Lower lobe of right lung (tissue), 2 donors: ENCODE results near the gene OR2W3. TPM values are rescaled to one million over a fixed set of nuclear protein-coding genes. Genes with fewer than 3 reads are reported as not detected.

ENCODE experiments used
- ATAC-seq, 2 donors: fragments of 200-7000 bp; cut with Tn5 transposase; one replicate each; pipeline ENCODE4 v1.9.1; 2020 to 2022; ENCODE audit warnings: mild to moderate bottlenecking in 2 of 2, moderate library complexity in 2 of 2
- DNase-seq: peaks from one replicate; pipeline ENCODE4 v3.0.0-alpha.2; 2020
- H3K27ac ChIP-seq: fragments of 200-600 bp; one replicate; pipeline ENCODE4 v1.8.0; 2022
- H3K27me3 ChIP-seq: fragments of 200-600 bp; one replicate; pipeline ENCODE4 v1.8.0; 2022; ENCODE audit warnings: low read depth
- H3K36me3 ChIP-seq: fragments of 200-600 bp; one replicate; pipeline ENCODE4 v1.8.0; 2022; ENCODE audit warnings: mild to moderate bottlenecking
- H3K4me1 ChIP-seq: fragments of 200-600 bp; one replicate; pipeline ENCODE4 v1.8.0; 2022
- H3K4me3 ChIP-seq: fragments of 200-600 bp; one replicate; pipeline ENCODE4 v1.8.0; 2022; ENCODE audit warnings: mild to moderate bottlenecking
- H3K9me3 ChIP-seq: fragments of 200-600 bp; one replicate; pipeline ENCODE4 v1.8.0; 2022
- CTCF ChIP-seq: fragments of 200-600 bp; IDR thresholded peaks from one replicate; pipeline ENCODE4 v1.8.0; 2022; ENCODE audit warnings: antibody characterized with exemption, mild to moderate bottlenecking
- intact Hi-C: fragments of 100-400 bp; cut with DNase I; formaldehyde crosslinking; loops from one replicate; pipeline ENCODE4 v1.11.0; 2022
- total RNA-seq: library from RNA; stranded (reverse); fragmentation: NEBNext Ultra II Directional; extraction: Animal tissue kit (Norgen Biotek cat#: 25700); gene quantifications from one replicate; pipeline ENCODE4 v1.2.1, GENCODE V29; 2021
- donor health status: DM: no; HTN: yes; CAD: no; lungs with severe emphysema.

OR2W3 gene
- total RNA-seq, 1 donor from 2014 or later: 1.2 TPM

DNA sequence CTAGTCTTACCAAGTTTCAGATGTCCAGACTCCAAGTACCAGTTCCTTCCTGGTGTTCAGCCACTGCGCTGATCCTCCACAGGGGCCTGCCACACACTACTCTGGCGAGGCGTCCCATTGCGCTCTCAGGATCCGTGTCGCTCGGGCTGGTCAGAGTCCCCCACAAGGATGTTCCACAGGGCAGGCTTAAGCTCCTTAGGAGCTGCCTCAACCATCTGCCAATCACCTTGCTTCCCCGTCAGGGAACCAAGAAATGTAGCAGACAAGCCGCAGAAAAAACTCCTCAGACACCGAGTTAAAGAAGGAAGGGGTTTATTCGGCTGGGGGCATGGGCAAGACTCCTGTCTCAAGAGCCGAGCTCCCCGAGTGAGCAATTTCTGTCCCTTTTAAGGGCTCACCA lies 9.8 kb downstream of the OR2W3 start:
- H3K27ac ChIP-seq: no peak overlapping the region
- H3K4me1 ChIP-seq: peaks cover 3% of the 10 kb centered on the region
- DNase-seq: no peak
- no peak overlapping the region for H3K4me3 ChIP-seq
- no peak for ATAC-seq
- no peaks in the 10 kb centered on the region for H3K36me3 ChIP-seq
- intact Hi-C loops: no loop called here
- TF ChIP-seq CTCF: no peak
- no peaks in the 10 kb centered on the region for H3K9me3 ChIP-seq
- no peaks in the 10 kb centered on the region for H3K27me3 ChIP-seq

DNA sequence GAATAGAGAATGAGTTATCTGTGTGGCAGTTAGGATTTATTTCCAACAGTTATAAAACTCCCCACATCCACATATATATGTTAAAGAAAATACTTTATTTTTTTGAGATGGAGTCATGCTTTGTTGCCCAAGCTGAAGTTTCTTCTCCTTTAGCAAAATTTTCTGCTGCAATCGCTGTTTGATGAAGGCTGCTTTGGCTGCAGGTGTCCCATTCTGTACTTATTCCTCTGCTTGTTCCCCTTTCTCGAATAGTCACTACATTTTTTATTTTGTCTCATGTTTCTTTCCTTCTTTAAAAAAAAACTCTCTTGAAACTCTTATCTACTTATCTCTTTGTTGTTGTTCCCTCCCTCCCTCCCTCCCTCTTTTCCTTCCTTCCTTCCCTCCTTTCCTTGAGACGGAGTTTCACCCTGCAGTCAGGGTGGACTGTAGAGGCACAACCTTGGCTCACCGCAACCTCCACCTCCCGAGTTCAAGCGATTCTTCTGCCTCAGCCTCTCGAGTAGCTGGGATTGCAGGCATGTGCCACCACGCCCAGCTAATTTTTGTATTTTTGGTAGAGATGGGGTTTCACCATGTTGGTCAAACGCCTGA lies 10.6 kb downstream of the OR2W3 start:
- peak overlapping the region; percentile 15 for H3K27ac ChIP-seq
- no peaks in the 10 kb centered on the region for H3K9me3 ChIP-seq
- DNase-seq (no peak), ATAC-seq (no peak)
- intact Hi-C loops: no loop called here
- no peak for TF ChIP-seq CTCF
- H3K27me3 ChIP-seq: no peaks in the 10 kb centered on the region
- H3K4me3 ChIP-seq: peak overlapping the region; percentile 37
- no peaks in the 10 kb centered on the region for H3K36me3 ChIP-seq
- peaks cover 3% of the 10 kb centered on the region for H3K4me1 ChIP-seq

- intact Hi-C loops: no loop called here
- Histone ChIP-seq H3K36me3 (no peaks in the 10 kb centered on the region), H3K27ac (peak overlapping the region; percentile 15), H3K4me1 (peaks cover 3% of the 10 kb centered on the region), H3K9me3 (no peaks in the 10 kb centered on the region), H3K4me3 (peak overlapping the region; percentile 37), H3K27me3 (no peaks in the 10 kb centered on the region)
- ATAC-seq (peak in 1 of 2 donors; percentile 41), DNase-seq (no peak)
- no peak for TF ChIP-seq CTCF
These were observed 11.2 kb downstream of the OR2W3 start for GRCh38 chr1:247906504-247907047.

DNA sequence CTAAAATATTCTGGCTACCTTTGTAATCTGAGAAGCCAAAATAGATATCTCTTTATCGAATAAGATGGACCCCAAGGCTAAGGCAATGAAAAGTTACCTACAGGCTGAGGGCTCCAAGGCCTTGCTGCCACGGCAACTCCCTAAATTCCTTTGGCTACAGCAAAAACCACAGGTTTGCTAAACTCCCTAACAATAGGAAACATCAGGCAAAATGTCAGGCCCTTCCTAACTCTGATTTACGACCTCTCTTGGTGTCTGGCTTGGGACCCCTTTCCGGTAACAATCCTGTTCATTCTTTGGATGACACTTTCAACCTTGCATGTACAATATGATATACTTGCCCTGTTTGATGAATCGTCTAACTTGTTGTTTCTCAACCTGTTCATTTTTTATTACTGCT lies 13.4 kb downstream of the OR2W3 start:
- DNase-seq (no peak), ATAC-seq (no peak)
- Histone ChIP-seq H3K9me3 (no peaks in the 10 kb centered on the region), H3K27ac (no peak overlapping the region), H3K36me3 (no peaks in the 10 kb centered on the region), H3K27me3 (no peaks in the 10 kb centered on the region), H3K4me3 (no peak overlapping the region), H3K4me1 (peaks cover 3% of the 10 kb centered on the region)
- intact Hi-C loops: no loop called here
- no peak for TF ChIP-seq CTCF

DNA sequence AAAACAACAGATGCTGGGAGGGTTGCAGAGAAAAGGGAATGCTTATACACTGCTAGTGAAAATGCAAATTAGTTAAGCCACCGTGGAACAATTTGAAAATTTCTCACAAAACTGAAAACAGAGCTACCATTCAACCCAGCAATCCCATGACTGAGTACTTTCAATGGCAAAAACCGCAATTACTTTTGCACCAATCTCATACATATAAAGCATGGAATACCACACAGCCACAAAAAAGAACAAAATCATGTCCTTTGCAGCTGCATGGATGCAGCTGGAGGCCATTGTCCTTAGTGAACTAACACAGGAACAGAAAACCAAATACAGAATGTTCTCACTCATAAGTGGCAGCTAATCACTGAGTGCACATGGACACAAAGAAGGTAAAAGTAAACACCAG lies 18.4 kb downstream of the OR2W3 start:
- no peaks in the 10 kb centered on the region for H3K27me3 ChIP-seq
- H3K36me3 ChIP-seq: no peaks in the 10 kb centered on the region
- intact Hi-C loops: no loop called here
- no peak for ATAC-seq
- no peak for TF ChIP-seq CTCF
- no peak overlapping the region for H3K4me3 ChIP-seq
- no peaks in the 10 kb centered on the region for H3K4me1 ChIP-seq
- no peaks in the 10 kb centered on the region for H3K9me3 ChIP-seq
- no peak for DNase-seq
- H3K27ac ChIP-seq: no peak overlapping the region
